ENCODE results near the gene SORBS1.
A peak's percentile ranks its signal among the peaks of the same experiment; 100 is the strongest.

GRCh38 chr10:95503001-95503400 lies 58.2 kb downstream of the SORBS1 start:
- no peak for TF ChIP-seq ZFYVE20 (CRISPR knock-in tag; IDR thresholded peaks at IDR 0.05; ENCODE audit: borderline replicate concordance, low read depth)
- TF ChIP-seq MLLT10 (CRISPR knock-in tag; IDR thresholded peaks at IDR 0.05), result no peak
- no peak for TF ChIP-seq ZNF24 (IDR thresholded peaks at IDR 0.05)
- TF ChIP-seq SOX5 (CRISPR knock-in tag; IDR thresholded peaks at IDR 0.05; ENCODE audit: borderline replicate concordance), result 0 out of 2 replicates have a peak, but pooled peaks have one; percentile 48
